HEK293 (cell line): ENCODE data around the gene PACSIN2.
A peak's percentile ranks its signal among the peaks of the same experiment; 100 is the strongest.

Experiments
- BCL11B ChIP-seq: fragments of 450-650 bp; formaldehyde crosslinking; IDR thresholded peaks from 2 replicates; pipeline ENCODE4 v1.5.1; 2016; ENCODE audit warnings: low read depth, missing biosample characterization, missing genetic modification characterization
- EGR2 ChIP-seq: fragments of 450-650 bp; formaldehyde crosslinking; IDR thresholded peaks from 2 replicates; pipeline ENCODE4 v1.5.1; 2016; ENCODE audit warnings: low read depth, missing biosample characterization, missing genetic modification characterization
- HIC1 ChIP-seq: fragments of 450-650 bp; formaldehyde crosslinking; IDR thresholded peaks from 2 replicates; pipeline ENCODE4 v1.5.1; 2016; ENCODE audit warnings: missing biosample characterization, missing genetic modification characterization
- KLF10 ChIP-seq: fragments of 450-650 bp; IDR thresholded peaks from 2 replicates; pipeline ENCODE4 v1.5.1; 2018; ENCODE audit warnings: missing biosample characterization, mild to moderate bottlenecking, missing genetic modification characterization
- KLF17 ChIP-seq: fragments of 450-650 bp; formaldehyde crosslinking; IDR thresholded peaks from 2 replicates; pipeline ENCODE4 v1.5.1; 2016; ENCODE audit warnings: missing biosample characterization, missing genetic modification characterization
- KLF7 ChIP-seq: fragments of 450-650 bp; formaldehyde crosslinking; IDR thresholded peaks from 2 replicates; pipeline ENCODE4 v1.5.1; 2016; ENCODE audit warnings: missing biosample characterization, missing genetic modification characterization, borderline replicate concordance
- OSR2 ChIP-seq: fragments of 450-650 bp; formaldehyde crosslinking; IDR thresholded peaks from 2 replicates; pipeline ENCODE4 v1.5.1; 2016; ENCODE audit warnings: missing biosample characterization, missing genetic modification characterization
- PBX3 ChIP-seq: sonication (generic); formaldehyde crosslinking; IDR thresholded peaks from 2 replicates; pipeline ENCODE4 v1.8.1; 2022; ENCODE audit warnings: mild to moderate bottlenecking, moderate library complexity, missing genetic modification reagents
- PRDM10 ChIP-seq: fragments of 450-650 bp; formaldehyde crosslinking; IDR thresholded peaks from 2 replicates; pipeline ENCODE4 v1.5.1; 2016; ENCODE audit warnings: missing biosample characterization, missing genetic modification characterization
- PRDM4 ChIP-seq: fragments of 450-650 bp; formaldehyde crosslinking; IDR thresholded peaks from 2 replicates; pipeline ENCODE4 v1.5.1; 2017; ENCODE audit warnings: missing biosample characterization, missing genetic modification characterization
- REPIN1 ChIP-seq: fragments of 450-650 bp; formaldehyde crosslinking; IDR thresholded peaks from 2 replicates; pipeline ENCODE4 v1.5.1; 2017; ENCODE audit warnings: missing biosample characterization, missing genetic modification characterization, low read depth
- SP2 ChIP-seq: fragments of 450-650 bp; formaldehyde crosslinking; IDR thresholded peaks from 2 replicates; pipeline ENCODE4 v1.5.1; 2016; ENCODE audit warnings: missing biosample characterization, missing genetic modification characterization
- SP3 ChIP-seq: fragments of 450-650 bp; formaldehyde crosslinking; IDR thresholded peaks from 2 replicates; pipeline ENCODE4 v1.5.1; 2016; ENCODE audit warnings: missing biosample characterization, missing genetic modification characterization
- ZBTB7A ChIP-seq: fragments of 450-650 bp; formaldehyde crosslinking; IDR thresholded peaks from 2 replicates; pipeline ENCODE4 v1.5.1; 2016; ENCODE audit warnings: low read depth, missing biosample characterization, missing genetic modification characterization
- ZEB2 ChIP-seq: fragments of 450-650 bp; formaldehyde crosslinking; IDR thresholded peaks from 2 replicates; pipeline ENCODE4 v1.5.1; 2016; ENCODE audit warnings: missing biosample characterization, missing genetic modification characterization
- ZFHX2 ChIP-seq: fragments of 450-650 bp; formaldehyde crosslinking; conservative IDR thresholded peaks from 2 replicates; pipeline ENCODE4 v1.5.1; 2016; ENCODE audit warnings: missing biosample characterization, missing genetic modification characterization
- ZFP37 ChIP-seq: fragments of 450-650 bp; formaldehyde crosslinking; IDR thresholded peaks from 2 replicates; pipeline ENCODE4 v1.5.1; 2016; ENCODE audit warnings: missing biosample characterization, missing genetic modification characterization
- ZNF174 ChIP-seq: fragments of 450-650 bp; formaldehyde crosslinking; IDR thresholded peaks from 2 replicates; pipeline ENCODE4 v1.5.0; 2017; ENCODE audit warnings: missing biosample characterization, mild to moderate bottlenecking, missing genetic modification characterization
- ZNF202 ChIP-seq: fragments of 450-650 bp; formaldehyde crosslinking; IDR thresholded peaks from 2 replicates; pipeline ENCODE4 v1.5.1; 2016; ENCODE audit warnings: missing biosample characterization, missing genetic modification characterization, borderline replicate concordance
- ZNF324 ChIP-seq: fragments of 450-650 bp; formaldehyde crosslinking; IDR thresholded peaks from 2 replicates; pipeline ENCODE4 v1.5.1; 2016; ENCODE audit warnings: missing biosample characterization, missing genetic modification characterization
- ZNF335 ChIP-seq: fragments of 450-650 bp; formaldehyde crosslinking; conservative IDR thresholded peaks from 2 replicates; pipeline ENCODE4 v1.5.1; 2016; ENCODE audit warnings: missing biosample characterization, missing genetic modification characterization
- ZNF394 ChIP-seq: fragments of 450-650 bp; formaldehyde crosslinking; IDR thresholded peaks from 2 replicates; pipeline ENCODE4 v1.5.1; 2016; ENCODE audit warnings: missing biosample characterization, missing genetic modification characterization, mild to moderate bottlenecking, moderate library complexity, borderline replicate concordance
- ZNF501 ChIP-seq: fragments of 450-650 bp; formaldehyde crosslinking; IDR thresholded peaks from 2 replicates; pipeline ENCODE4 v1.5.1; 2016; ENCODE audit warnings: missing biosample characterization, missing genetic modification characterization
- ZNF514 ChIP-seq: fragments of 450-650 bp; formaldehyde crosslinking; IDR thresholded peaks from 2 replicates; pipeline ENCODE4 v1.5.1; 2016; ENCODE audit warnings: missing biosample characterization, missing genetic modification characterization
- ZNF610 ChIP-seq: fragments of 450-650 bp; formaldehyde crosslinking; IDR thresholded peaks from 2 replicates; pipeline ENCODE4 v1.5.1; 2016; ENCODE audit warnings: missing biosample characterization, missing genetic modification characterization, borderline replicate concordance
- ZNF664 ChIP-seq: fragments of 450-650 bp; formaldehyde crosslinking; IDR thresholded peaks from 2 replicates; pipeline ENCODE4 v1.5.1; 2016; ENCODE audit warnings: missing biosample characterization, missing genetic modification characterization
- ZNF747 ChIP-seq: fragments of 450-650 bp; formaldehyde crosslinking; IDR thresholded peaks from 2 replicates; pipeline ENCODE4 v1.5.1; 2016; ENCODE audit warnings: missing biosample characterization, missing genetic modification characterization
- ZSCAN30 ChIP-seq: fragments of 450-650 bp; IDR thresholded peaks from 2 replicates; pipeline ENCODE4 v1.5.1; 2018; ENCODE audit warnings: missing biosample characterization, mild to moderate bottlenecking, missing genetic modification characterization, moderate library complexity
- ZXDB ChIP-seq: fragments of 450-650 bp; formaldehyde crosslinking; IDR thresholded peaks from 2 replicates; pipeline ENCODE4 v1.5.1; 2016; ENCODE audit warnings: missing biosample characterization, missing genetic modification characterization

The PACSIN2 gene

GRCh38 chr22:43014869-43015676, at the start of gene PACSIN2 (continued):
- TF ChIP-seq PBX3 (CRISPR knock-in tag) = peak; percentile 96
- no peak for TF ChIP-seq ZNF664 (tag by site-specific recombination)
- TF ChIP-seq OSR2 (tag by site-specific recombination) = peak; percentile 81
- no peak; the same call in 1 of the 2 replicates for TF ChIP-seq REPIN1 (tag by site-specific recombination)
- TF ChIP-seq ZFHX2 = peak; percentile 64
- peak; percentile 83 for TF ChIP-seq SP3
- TF ChIP-seq ZNF202 (tag by site-specific recombination) = no peak
- peak; percentile 98 for TF ChIP-seq SP2 (tag by site-specific recombination)
- TF ChIP-seq ZNF747 (tag by site-specific recombination) = no peak
- peak; percentile 58; the same call in 1 of the 2 replicates for TF ChIP-seq ZEB2
- TF ChIP-seq BCL11B (tag by site-specific recombination) = peak; percentile 60
- TF ChIP-seq ZSCAN30 (tag by site-specific recombination) = peak; percentile 58; the same call in 1 of the 2 replicates
- TF ChIP-seq PRDM4 (tag by site-specific recombination) = peak; percentile 82
- peak; percentile 51 for TF ChIP-seq ZNF335
- TF ChIP-seq ZNF324 (tag by site-specific recombination) = 0 out of 2 replicates have a peak, but pooled peaks have one; percentile 21
- TF ChIP-seq ZNF501 = 0 out of 2 replicates have a peak, but pooled peaks have one; percentile 69
- 0 out of 2 replicates have a peak, but pooled peaks have one; percentile 53 for TF ChIP-seq ZBTB7A
- TF ChIP-seq ZNF610 (tag by site-specific recombination) = peak; percentile 67; the same call in 1 of the 2 replicates
- no peak for TF ChIP-seq ZNF514
- no peak for TF ChIP-seq ZNF174 (tag by site-specific recombination)
- TF ChIP-seq HIC1 = peak; percentile 74
- TF ChIP-seq ZXDB = peak; percentile 70
- TF ChIP-seq KLF10 (tag by site-specific recombination) = no peak; the same call in 1 of the 2 replicates
- TF ChIP-seq ZNF394 (tag by site-specific recombination) = peak; percentile 51; the same call in 1 of the 2 replicates
- peak; percentile 79 for TF ChIP-seq KLF17 (tag by site-specific recombination)
- peak; percentile 69 for TF ChIP-seq PRDM10
- peak; percentile 21; the same call in 1 of the 2 replicates for TF ChIP-seq KLF7 (tag by site-specific recombination)
- peak; percentile 57 for TF ChIP-seq EGR2 (tag by site-specific recombination)
- peak; percentile 51; the same call in 1 of the 2 replicates for TF ChIP-seq ZFP37
